Activated CD8-positive, alpha-beta T cell treated with anti-CD3 and anti-CD28 coated beads for 36 hours (primary cell): ENCODE results near the gene ADPRHL1. TPM values are rescaled to one million over a fixed set of nuclear protein-coding genes. Genes with fewer than 3 reads are reported as not detected.

ENCODE experiments used
- ATAC-seq: fragments of 200-7000 bp; cut with Tn5 transposase; one replicate; pipeline ENCODE4 v1.10.0; 2021; ENCODE audit warnings: mild to moderate bottlenecking, moderate library complexity
- CTCF ChIA-PET: fragments of 350-600 bp; sonication (Branson Sonifier 250); formaldehyde crosslinking; loops from one replicate; lab custom pipeline; 2021; ENCODE audit warnings: antibody characterized with exemption; lab: Charles Lee
- POLR2A ChIA-PET: fragments of 350-600 bp; sonication (Branson Sonifier 250); formaldehyde crosslinking; loops from one replicate; lab custom pipeline; 2021; ENCODE audit warnings: antibody characterized with exemption; lab: Charles Lee
- DNase-seq: peaks from one replicate; pipeline ENCODE4 v3.0.0-alpha.2; 2020
- H3K27ac Mint-ChIP-seq: one replicate; pipeline ENCODE4 v1.8.0; 2021; ENCODE audit warnings: mild to moderate bottlenecking, mixed read lengths
- H3K27me3 Mint-ChIP-seq: one replicate; pipeline ENCODE4 v1.8.0; 2021; ENCODE audit warnings: mixed read lengths
- H3K36me3 Mint-ChIP-seq: one replicate; pipeline ENCODE4 v1.8.0; 2021; ENCODE audit warnings: low read depth, mixed read lengths
- H3K4me1 Mint-ChIP-seq: one replicate; pipeline ENCODE4 v1.8.0; 2021; ENCODE audit warnings: low read depth, mixed read lengths
- H3K4me3 Mint-ChIP-seq: one replicate; pipeline ENCODE4 v1.8.0; 2021; ENCODE audit warnings: mild to moderate bottlenecking, moderate library complexity, mixed read lengths
- H3K9me3 Mint-ChIP-seq: one replicate; pipeline ENCODE4 v1.8.0; 2021; ENCODE audit warnings: mixed read lengths
- intact Hi-C: fragments of 100-400 bp; cut with micrococcal nuclease; formaldehyde crosslinking; loops from one replicate; pipeline ENCODE4 v1.10.0; 2022
- total RNA-seq, 2 experiments: library from RNA; stranded (reverse); gene quantifications; one replicate each; pipeline ENCODE4 v1.2.3, GENCODE V29; 2021
- TF ChIP-seq, protein P1 (sequence below): fragments of 200-600 bp; IDR thresholded peaks from one replicate; pipeline ENCODE4 v1.8.0; 2022; ENCODE audit warnings: antibody characterized with exemption, mild to moderate bottlenecking

ADPRHL1 gene
- total RNA-seq, 2 experiments from 2014 or later, result 0.23 to 0.36 TPM

DNA sequence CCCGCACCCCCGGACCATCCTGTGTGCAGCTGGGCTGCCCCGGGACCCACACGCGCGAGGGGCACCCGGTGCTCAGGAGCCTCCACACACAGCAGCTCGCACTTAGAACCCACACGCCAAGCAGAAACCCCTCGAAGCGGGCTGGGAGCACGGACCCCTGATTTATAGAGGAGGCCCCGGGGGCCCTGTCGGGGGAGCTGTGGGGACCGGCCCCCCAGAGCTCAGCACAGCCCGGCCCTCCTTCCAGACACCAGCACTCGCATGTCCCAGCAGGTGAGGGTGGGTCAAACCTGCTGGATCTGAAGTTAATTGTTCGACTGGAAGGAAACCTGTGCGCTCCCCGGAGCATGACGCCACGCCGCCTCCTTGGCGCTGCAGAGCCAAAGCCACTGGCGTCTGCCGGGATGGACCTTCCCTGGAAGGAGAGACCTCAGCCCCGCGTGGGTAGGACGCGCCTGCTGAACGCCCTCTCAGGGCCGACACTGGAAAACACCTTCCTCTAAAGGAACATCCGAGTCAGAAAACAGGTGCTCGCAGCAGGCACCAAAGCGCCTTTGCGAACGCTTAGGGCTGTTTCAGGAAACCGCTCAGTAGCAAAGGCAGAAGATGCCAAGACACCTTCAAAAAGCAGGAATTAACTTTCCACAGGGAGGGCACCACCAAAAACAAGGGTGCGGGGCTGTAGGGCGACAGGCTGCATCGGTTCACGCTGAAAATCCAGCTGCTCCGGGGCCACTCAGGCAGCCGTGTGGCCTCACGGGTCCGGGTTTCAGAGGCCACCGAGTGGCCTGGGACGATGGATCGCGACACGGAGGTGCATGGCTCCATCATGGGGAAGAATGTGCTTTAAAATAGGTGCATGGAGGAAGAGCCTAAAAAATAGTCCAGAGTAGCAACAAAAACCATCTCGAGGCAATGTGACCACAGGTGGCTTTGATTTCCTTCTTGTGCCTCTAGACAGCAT, 51.6 kb downstream of the ADPRHL1 start:
- no peak overlapping the region for H3K27ac Mint-ChIP-seq
- ATAC-seq (no peak), DNase-seq (no peak)
- intact Hi-C loops, result no loop called here
- CTCF ChIA-PET, result no interaction called here
- TF ChIP-seq, protein P1, sequence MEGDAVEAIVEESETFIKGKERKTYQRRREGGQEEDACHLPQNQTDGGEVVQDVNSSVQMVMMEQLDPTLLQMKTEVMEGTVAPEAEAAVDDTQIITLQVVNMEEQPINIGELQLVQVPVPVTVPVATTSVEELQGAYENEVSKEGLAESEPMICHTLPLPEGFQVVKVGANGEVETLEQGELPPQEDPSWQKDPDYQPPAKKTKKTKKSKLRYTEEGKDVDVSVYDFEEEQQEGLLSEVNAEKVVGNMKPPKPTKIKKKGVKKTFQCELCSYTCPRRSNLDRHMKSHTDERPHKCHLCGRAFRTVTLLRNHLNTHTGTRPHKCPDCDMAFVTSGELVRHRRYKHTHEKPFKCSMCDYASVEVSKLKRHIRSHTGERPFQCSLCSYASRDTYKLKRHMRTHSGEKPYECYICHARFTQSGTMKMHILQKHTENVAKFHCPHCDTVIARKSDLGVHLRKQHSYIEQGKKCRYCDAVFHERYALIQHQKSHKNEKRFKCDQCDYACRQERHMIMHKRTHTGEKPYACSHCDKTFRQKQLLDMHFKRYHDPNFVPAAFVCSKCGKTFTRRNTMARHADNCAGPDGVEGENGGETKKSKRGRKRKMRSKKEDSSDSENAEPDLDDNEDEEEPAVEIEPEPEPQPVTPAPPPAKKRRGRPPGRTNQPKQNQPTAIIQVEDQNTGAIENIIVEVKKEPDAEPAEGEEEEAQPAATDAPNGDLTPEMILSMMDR, result no peak
- H3K36me3 Mint-ChIP-seq, result no peaks in the 10 kb centered on the region
- H3K4me1 Mint-ChIP-seq, result no peaks in the 10 kb centered on the region
- POLR2A ChIA-PET, result no interaction called here
- H3K4me3 Mint-ChIP-seq, result no peak overlapping the region
- H3K27me3 Mint-ChIP-seq, result no peaks in the 10 kb centered on the region
- no peaks in the 10 kb centered on the region for H3K9me3 Mint-ChIP-seq

DNA sequence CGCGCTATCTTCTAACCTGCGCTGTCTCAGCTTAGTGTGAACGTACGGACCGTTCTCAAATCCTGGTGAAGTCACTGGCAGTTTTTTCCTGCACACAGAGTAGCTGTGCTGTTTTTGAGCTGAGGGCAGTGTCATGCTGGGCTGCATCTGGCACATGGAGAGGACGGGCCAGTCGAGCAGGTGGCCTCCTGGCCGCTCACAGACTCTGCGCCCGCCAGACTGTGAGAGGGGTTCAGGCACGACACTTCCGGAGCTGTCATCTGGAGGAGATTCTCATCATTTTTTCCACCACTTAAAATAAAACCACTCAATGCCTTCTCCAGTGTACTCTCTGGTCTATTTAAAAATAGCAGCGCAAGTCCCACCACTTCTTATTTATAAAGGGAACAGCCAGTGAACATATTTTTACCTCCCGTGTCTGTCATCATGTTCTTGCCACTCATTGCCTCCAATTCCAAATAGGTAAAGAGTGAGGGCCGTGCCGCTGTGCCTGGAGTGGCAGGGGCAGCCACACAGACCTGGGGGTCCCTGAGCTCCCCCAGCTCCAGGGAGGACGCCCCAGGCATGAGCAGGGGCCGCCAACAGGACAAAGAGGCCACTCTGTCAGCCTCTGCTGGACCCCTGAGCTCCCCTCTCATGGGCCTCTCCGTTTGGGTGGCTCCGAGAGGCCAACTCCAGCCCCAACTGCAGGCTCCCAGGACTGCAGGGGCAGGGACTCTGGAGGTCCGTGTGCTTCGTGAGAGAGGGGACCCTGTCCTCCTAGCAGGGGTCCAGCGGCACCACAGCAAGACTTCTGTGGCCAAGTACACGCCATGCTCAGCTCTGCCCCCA, 52.5 kb downstream of the ADPRHL1 start:
- no peaks in the 10 kb centered on the region for H3K9me3 Mint-ChIP-seq
- TF ChIP-seq, protein P1, result no peak
- no peak for DNase-seq
- intact Hi-C loops, result no loop called here
- ATAC-seq, result no peak
- H3K4me1 Mint-ChIP-seq, result no peaks in the 10 kb centered on the region
- H3K27ac Mint-ChIP-seq, result no peak overlapping the region
- no peak overlapping the region for H3K4me3 Mint-ChIP-seq
- H3K27me3 Mint-ChIP-seq, result no peaks in the 10 kb centered on the region
- H3K36me3 Mint-ChIP-seq, result no peaks in the 10 kb centered on the region
- ChIA-PET POLR2A (no interaction called here), CTCF (no interaction called here)

DNA sequence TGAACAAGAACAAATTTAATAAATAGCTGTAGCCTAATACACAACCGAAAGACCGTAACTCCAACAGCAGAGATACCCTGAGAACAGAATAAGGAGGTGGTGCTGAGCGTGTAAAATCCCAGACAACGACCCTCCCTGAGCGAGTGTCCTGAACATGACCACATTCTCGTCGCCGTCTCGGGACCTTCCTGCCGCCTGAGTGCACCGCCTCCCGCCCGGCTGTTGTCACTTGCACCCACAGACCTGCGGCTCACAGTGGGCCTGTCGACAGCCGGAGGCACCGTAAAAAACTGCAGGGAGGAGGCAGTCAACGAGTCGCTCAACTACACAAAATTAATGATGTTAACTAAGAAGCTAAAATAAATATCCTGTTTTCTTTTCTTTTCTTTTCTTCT, 53.5 kb downstream of the ADPRHL1 start:
- ATAC-seq (no peak), DNase-seq (no peak)
- Mint-ChIP-seq H3K4me3 (no peak overlapping the region), H3K36me3 (no peaks in the 10 kb centered on the region), H3K27ac (no peak overlapping the region), H3K4me1 (no peaks in the 10 kb centered on the region), H3K9me3 (no peaks in the 10 kb centered on the region), H3K27me3 (no peaks in the 10 kb centered on the region)
- intact Hi-C loops, result no loop called here
- TF ChIP-seq, protein P1, result no peak
- POLR2A ChIA-PET, result no interaction called here
- CTCF ChIA-PET, result no interaction called here

DNA sequence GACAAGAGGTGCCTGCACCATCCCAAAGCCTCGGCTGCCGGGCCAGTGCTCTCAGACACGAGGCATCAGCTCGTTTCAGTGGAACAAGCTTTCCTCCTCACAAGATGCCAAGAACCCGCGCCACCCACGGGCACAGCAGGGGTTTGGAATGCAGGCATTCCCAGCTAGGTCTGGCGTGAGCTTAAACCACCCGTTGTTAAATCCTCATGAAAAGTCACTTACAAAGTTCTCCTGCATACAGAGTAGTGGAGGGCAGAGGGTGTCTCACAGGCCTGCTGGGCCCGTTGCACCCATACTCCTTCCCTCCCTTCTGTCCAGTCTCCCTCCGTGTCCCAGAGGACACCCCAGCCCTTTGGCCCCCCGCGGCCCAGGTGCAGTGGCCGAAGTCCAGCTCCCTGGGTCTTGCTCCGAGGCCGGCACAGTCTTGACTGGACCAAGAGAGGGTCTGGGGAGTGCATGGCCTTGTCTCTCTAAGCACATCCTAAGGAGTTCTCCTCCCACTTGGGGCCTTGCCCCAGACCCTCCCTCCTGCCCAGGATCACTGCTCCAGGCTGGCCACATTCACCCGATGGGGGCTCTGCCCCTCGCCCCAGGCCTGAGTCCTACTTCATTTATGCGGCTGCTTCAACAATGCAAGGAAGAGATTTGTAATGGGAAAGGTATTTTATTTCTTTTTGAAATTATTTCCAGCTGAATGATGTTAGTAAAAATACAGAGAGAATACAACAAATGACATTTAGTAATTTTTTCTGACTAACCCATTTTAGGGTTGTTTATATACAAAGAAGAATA, 54.1 kb downstream of the ADPRHL1 start:
- H3K9me3 Mint-ChIP-seq, result no peaks in the 10 kb centered on the region
- CTCF ChIA-PET, result interaction anchor here (0.7 to 1.3 kb wide), 2 partner anchors 123 to 456 kb away, joined by 3 to 4 read pairs; no protein-coding TSS in a partner anchor
- POLR2A ChIA-PET, result interaction anchor here (1.3 kb wide), 1 partner anchor 102 kb away, joined by 5 read pairs; the partner anchor contains the start of gene LAMP1

More for the DNA sequence above, 54.1 kb downstream of the ADPRHL1 start:
- H3K36me3 Mint-ChIP-seq, result no peaks in the 10 kb centered on the region
- TF ChIP-seq, protein P1, result no peak
- H3K4me1 Mint-ChIP-seq, result no peaks in the 10 kb centered on the region
- no peak overlapping the region for H3K27ac Mint-ChIP-seq
- ATAC-seq (no peak), DNase-seq (no peak)
- H3K4me3 Mint-ChIP-seq, result no peak overlapping the region
- no peaks in the 10 kb centered on the region for H3K27me3 Mint-ChIP-seq
- intact Hi-C loops, result no loop called here
